GM12878 (cell line): Measurements from ENCODE around the gene KRT32.

Experiments
- BRCA1 ChIP-seq: IDR thresholded peaks from 2 replicates; pipeline ENCODE4 v1.6.1; 2011; ENCODE audit warnings: low read depth, low read length, improper control_type of control experiment
- EZH2 ChIP-seq: IDR thresholded peaks from 2 replicates; pipeline ENCODE4 v1.6.1; 2012; ENCODE audit warnings: low read depth, mild to moderate bottlenecking, control low read depth, inconsistent platforms, low read length, borderline replicate concordance; ENCODE audit not compliant: control insufficient read depth
- NFIC ChIP-seq: IDR thresholded peaks from 2 replicates; pipeline ENCODE4 v1.6.1; 2012; ENCODE audit warnings: low read depth, mild to moderate bottlenecking, inconsistent platforms, low read length, moderate library complexity
- PAX5 ChIP-seq: IDR thresholded peaks from 2 replicates; pipeline ENCODE4 v1.6.1; 2011; ENCODE audit warnings: low read depth, low read length, borderline replicate concordance
- POLR2A ChIP-seq: IDR thresholded peaks from 2 replicates; pipeline ENCODE4 v1.6.1; 2011; ENCODE audit warnings: low read depth, mild to moderate bottlenecking, low read length
- RCOR1 ChIP-seq: conservative IDR thresholded peaks from 2 replicates; pipeline ENCODE4 v1.6.1; 2012; ENCODE audit warnings: low read depth, low read length, improper control_type of control experiment
- SP1 ChIP-seq: IDR thresholded peaks from one replicate; pipeline ENCODE4 v1.6.1; 2011; ENCODE audit warnings: low read depth, low read length
- SUZ12 ChIP-seq: fragments of 200-600 bp; sonication (generic); IDR thresholded peaks from one replicate; pipeline ENCODE4 v1.6.1; 2018; ENCODE audit warnings: antibody characterized with exemption, mild to moderate bottlenecking; ENCODE audit not compliant: unreplicated experiment
- TAF1 ChIP-seq: IDR thresholded peaks from 2 replicates; pipeline ENCODE4 v1.6.1; 2011; ENCODE audit warnings: mild to moderate bottlenecking, low read depth, low read length, borderline replicate concordance
- TF ChIP-seq, protein P1 (sequence below), 3 experiments: IDR thresholded peaks in 2 of 3; conservative IDR thresholded peaks in 1 of 3; 2 replicates each; pipeline ENCODE4 v1.5.1; 2011; ENCODE audit warnings: low read depth in 3 of 3, low read length in 3 of 3, mild to moderate bottlenecking in 3 of 3, control low read depth in 2 of 3, moderate library complexity in 2 of 3, inconsistent platforms in 1 of 3, mixed read lengths in 1 of 3; ENCODE audit not compliant: control insufficient read depth in 2 of 3, insufficient read depth in 1 of 3; ENCODE audit errors: extremely low read depth in 1 of 3
- TF ChIP-seq, protein P2 (sequence below): fragments of 150-350 bp; IDR thresholded peaks from 2 replicates; pipeline ENCODE4 v1.6.1; 2016; ENCODE audit warnings: low read depth, low read length

DNA sequence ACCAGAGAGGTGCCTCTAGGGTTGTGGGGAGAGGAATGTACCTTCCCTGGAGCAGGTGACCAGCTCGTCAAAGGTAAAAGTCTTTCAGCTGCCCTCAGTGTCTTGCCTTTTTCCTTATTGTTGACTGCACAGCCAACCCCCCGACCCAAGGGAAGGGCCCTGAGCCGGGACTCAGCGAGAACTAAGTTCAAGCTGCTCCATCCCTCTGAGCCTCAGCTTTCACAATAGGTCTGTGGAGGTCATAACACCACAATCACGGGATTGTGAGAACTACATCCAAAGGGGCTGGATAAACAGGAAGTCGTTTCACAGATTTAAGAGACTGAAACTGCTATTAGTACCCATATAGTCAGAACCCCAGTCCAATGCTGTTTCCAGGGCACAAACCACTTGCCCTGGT lies 25.2 kb upstream of the KRT32 start:
- no peak for TF ChIP-seq SP1
- no peak for TF ChIP-seq TAF1
- TF ChIP-seq BRCA1, result no peak
- TF ChIP-seq SUZ12, result no peak
- TF ChIP-seq, protein P1, sequence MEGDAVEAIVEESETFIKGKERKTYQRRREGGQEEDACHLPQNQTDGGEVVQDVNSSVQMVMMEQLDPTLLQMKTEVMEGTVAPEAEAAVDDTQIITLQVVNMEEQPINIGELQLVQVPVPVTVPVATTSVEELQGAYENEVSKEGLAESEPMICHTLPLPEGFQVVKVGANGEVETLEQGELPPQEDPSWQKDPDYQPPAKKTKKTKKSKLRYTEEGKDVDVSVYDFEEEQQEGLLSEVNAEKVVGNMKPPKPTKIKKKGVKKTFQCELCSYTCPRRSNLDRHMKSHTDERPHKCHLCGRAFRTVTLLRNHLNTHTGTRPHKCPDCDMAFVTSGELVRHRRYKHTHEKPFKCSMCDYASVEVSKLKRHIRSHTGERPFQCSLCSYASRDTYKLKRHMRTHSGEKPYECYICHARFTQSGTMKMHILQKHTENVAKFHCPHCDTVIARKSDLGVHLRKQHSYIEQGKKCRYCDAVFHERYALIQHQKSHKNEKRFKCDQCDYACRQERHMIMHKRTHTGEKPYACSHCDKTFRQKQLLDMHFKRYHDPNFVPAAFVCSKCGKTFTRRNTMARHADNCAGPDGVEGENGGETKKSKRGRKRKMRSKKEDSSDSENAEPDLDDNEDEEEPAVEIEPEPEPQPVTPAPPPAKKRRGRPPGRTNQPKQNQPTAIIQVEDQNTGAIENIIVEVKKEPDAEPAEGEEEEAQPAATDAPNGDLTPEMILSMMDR (IDR thresholded peaks at IDR 0.05 in 2 of 3, conservative IDR thresholded peaks at IDR 0.05 in 1 of 3; ENCODE audit: control insufficient read depth in 2 of 3, extremely low read depth in 1 of 3, insufficient read depth in 1 of 3, low read depth in 3 of 3, low read length in 3 of 3), result no peak
- no peak for TF ChIP-seq PAX5
- TF ChIP-seq NFIC, result no peak
- TF ChIP-seq, protein P2, sequence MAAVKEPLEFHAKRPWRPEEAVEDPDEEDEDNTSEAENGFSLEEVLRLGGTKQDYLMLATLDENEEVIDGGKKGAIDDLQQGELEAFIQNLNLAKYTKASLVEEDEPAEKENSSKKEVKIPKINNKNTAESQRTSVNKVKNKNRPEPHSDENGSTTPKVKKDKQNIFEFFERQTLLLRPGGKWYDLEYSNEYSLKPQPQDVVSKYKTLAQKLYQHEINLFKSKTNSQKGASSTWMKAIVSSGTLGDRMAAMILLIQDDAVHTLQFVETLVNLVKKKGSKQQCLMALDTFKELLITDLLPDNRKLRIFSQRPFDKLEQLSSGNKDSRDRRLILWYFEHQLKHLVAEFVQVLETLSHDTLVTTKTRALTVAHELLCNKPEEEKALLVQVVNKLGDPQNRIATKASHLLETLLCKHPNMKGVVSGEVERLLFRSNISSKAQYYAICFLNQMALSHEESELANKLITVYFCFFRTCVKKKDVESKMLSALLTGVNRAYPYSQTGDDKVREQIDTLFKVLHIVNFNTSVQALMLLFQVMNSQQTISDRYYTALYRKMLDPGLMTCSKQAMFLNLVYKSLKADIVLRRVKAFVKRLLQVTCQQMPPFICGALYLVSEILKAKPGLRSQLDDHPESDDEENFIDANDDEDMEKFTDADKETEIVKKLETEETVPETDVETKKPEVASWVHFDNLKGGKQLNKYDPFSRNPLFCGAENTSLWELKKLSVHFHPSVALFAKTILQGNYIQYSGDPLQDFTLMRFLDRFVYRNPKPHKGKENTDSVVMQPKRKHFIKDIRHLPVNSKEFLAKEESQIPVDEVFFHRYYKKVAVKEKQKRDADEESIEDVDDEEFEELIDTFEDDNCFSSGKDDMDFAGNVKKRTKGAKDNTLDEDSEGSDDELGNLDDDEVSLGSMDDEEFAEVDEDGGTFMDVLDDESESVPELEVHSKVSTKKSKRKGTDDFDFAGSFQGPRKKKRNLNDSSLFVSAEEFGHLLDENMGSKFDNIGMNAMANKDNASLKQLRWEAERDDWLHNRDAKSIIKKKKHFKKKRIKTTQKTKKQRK, result no peak
- no peak for TF ChIP-seq POLR2A
- TF ChIP-seq RCOR1, result no peak
- no peak for TF ChIP-seq EZH2
